Measurements from ENCODE around the gene NTRK1. TPM values are rescaled to one million over a fixed set of nuclear protein-coding genes. Genes with fewer than 3 reads are reported as not detected.
A peak's percentile ranks its signal among the peaks of the same experiment; 100 is the strongest.

NTRK1 gene
- total RNA-seq, 4 donors from 2014 or later = 0.11 to 1.2 (median 0.63) TPM

- 78 to 87% methylated on average over 4 of the region's 4 CpGs for WGBS, 2 donors
- no peaks in the 10 kb centered on the region for H3K9me3 ChIP-seq
- no peak overlapping the region for H3K27ac ChIP-seq
- H3K27me3 ChIP-seq = no peaks in the 10 kb centered on the region
- no peaks in the 10 kb centered on the region for H3K36me3 ChIP-seq
- intact Hi-C loops (cut with DNase I) = loop anchor here (5.0 kb wide), 1 partner anchor 90 kb away; no protein-coding TSS in a partner anchor
- H3K4me3 ChIP-seq (replicated peaks in 1 of 3) = no peak overlapping the region
- TF ChIP-seq CTCF (IDR thresholded peaks at IDR 0.05) = no peak
- no peak for TF ChIP-seq POLR2A (IDR thresholded peaks at IDR 0.05)
- DNase-seq = no peak
- H3K4me1 ChIP-seq = no peaks in the 10 kb centered on the region
Measured at GRCh38 chr1:156836892-156837291, 23.8 kb upstream of the NTRK1 start.

- DNase-seq = no peak
- no peaks in the 10 kb centered on the region for H3K27me3 ChIP-seq
- intact Hi-C loops (cut with DNase I) = loop anchor here (5.0 kb wide), 1 partner anchor 88 kb away; no protein-coding TSS in a partner anchor
- no peaks in the 10 kb centered on the region for H3K9me3 ChIP-seq
- no peaks in the 10 kb centered on the region for H3K4me1 ChIP-seq
- H3K36me3 ChIP-seq = no peaks in the 10 kb centered on the region
- no peak overlapping the region for H3K4me3 ChIP-seq (replicated peaks in 1 of 3)
- no peak overlapping the region for H3K27ac ChIP-seq
- WGBS, 2 donors = 50 to 55% methylated on average over 3 to 4 of the region's 7 CpGs
- peak; percentile 61 to 95 (median 70) for TF ChIP-seq CTCF (IDR thresholded peaks at IDR 0.05)
- TF ChIP-seq POLR2A (IDR thresholded peaks at IDR 0.05) = no peak
Measured at GRCh38 chr1:156838972-156839371, 21.7 kb upstream of the NTRK1 start.

- intact Hi-C loops (cut with DNase I) = loop anchor here (5.0 kb wide), 1 partner anchor 88 kb away; no protein-coding TSS in a partner anchor
- no peak overlapping the region for H3K4me3 ChIP-seq (replicated peaks in 1 of 3)
- H3K9me3 ChIP-seq = no peaks in the 10 kb centered on the region
- no peak for TF ChIP-seq CTCF (IDR thresholded peaks at IDR 0.05)
- TF ChIP-seq POLR2A (IDR thresholded peaks at IDR 0.05) = no peak
- H3K27ac ChIP-seq = no peak overlapping the region
- WGBS, 2 donors = 31 to 39% methylated on average over 9 of the region's 9 CpGs
- DNase-seq = no peak
- H3K27me3 ChIP-seq = peaks cover under 1% of the 10 kb centered on the region
- H3K4me1 ChIP-seq = no peaks in the 10 kb centered on the region
- H3K36me3 ChIP-seq = no peaks in the 10 kb centered on the region
Measured at GRCh38 chr1:156839426-156840109, 21.1 kb upstream of the NTRK1 start.

- peaks cover 9% of the 10 kb centered on the region for H3K27me3 ChIP-seq
- H3K36me3 ChIP-seq = no peaks in the 10 kb centered on the region
- no peak for DNase-seq
- peaks cover 6 to 7% of the 10 kb centered on the region in 2 donors for H3K4me1 ChIP-seq
- no peak overlapping the region for H3K27ac ChIP-seq
- no peak overlapping the region for H3K4me3 ChIP-seq (replicated peaks in 1 of 3)
- intact Hi-C loops (cut with DNase I) = no loop called here
- TF ChIP-seq CTCF (IDR thresholded peaks at IDR 0.05) (no peak), POLR2A (IDR thresholded peaks at IDR 0.05) (no peak)
- no peaks in the 10 kb centered on the region for H3K9me3 ChIP-seq
- 59 to 62% methylated on average over 7 to 8 of the region's 8 CpGs for WGBS, 2 donors
Measured at GRCh38 chr1:156840186-156840897, 20.3 kb upstream of the NTRK1 start.

- H3K27ac ChIP-seq = no peak overlapping the region
- intact Hi-C loops (cut with DNase I) = no loop called here
- 47 to 59% methylated on average over 7 to 14 of the region's 14 CpGs for WGBS, 2 donors
- no peak for DNase-seq
- no peaks in the 10 kb centered on the region for H3K9me3 ChIP-seq
- H3K4me1 ChIP-seq = peaks cover 6 to 8% of the 10 kb centered on the region in 2 donors
- TF ChIP-seq POLR2A (IDR thresholded peaks at IDR 0.05) (no peak), CTCF (IDR thresholded peaks at IDR 0.05) (no peak)
- no peaks in the 10 kb centered on the region for H3K36me3 ChIP-seq
- no peak overlapping the region for H3K4me3 ChIP-seq (replicated peaks in 1 of 3)
- peaks cover 14% of the 10 kb centered on the region for H3K27me3 ChIP-seq
Measured at GRCh38 chr1:156840898-156841279, 19.8 kb upstream of the NTRK1 start.

Data from thyroid gland (tissue), 4 donors.